KMS-11 (cell line): ENCODE measurements around the gene TM2D1.
"Not testable (repeated sequence)": the region's sequence is repeated elsewhere in the genome, so short reads cannot be mapped to it uniquely, and the experiment has no call there.

Experiments used
- H2AFZ ChIP-seq: fragments of 200-600 bp; sonication (generic); 2 replicates; pipeline ENCODE4 v1.6.1; 2016; ENCODE audit warnings: antibody characterized with exemption, mixed run types, low read depth
- H3K27ac ChIP-seq: fragments of 200-600 bp; sonication (generic); 2 replicates; pipeline ENCODE4 v1.6.1; 2016; ENCODE audit warnings: mild to moderate bottlenecking, mixed run types
- H3K27me3 ChIP-seq: fragments of 200-600 bp; sonication (generic); 2 replicates; pipeline ENCODE4 v1.6.1; 2017; ENCODE audit warnings: mild to moderate bottlenecking, low read depth, mixed run types, moderate library complexity; ENCODE audit not compliant: insufficient read depth
- H3K36me3 ChIP-seq: fragments of 200-600 bp; sonication (generic); 2 replicates; pipeline ENCODE4 v1.6.1; 2017; ENCODE audit warnings: mild to moderate bottlenecking, mixed run types; ENCODE audit not compliant: insufficient read depth
- H3K4me1 ChIP-seq: fragments of 200-600 bp; sonication (generic); 2 replicates; pipeline ENCODE4 v1.6.1; 2016; ENCODE audit warnings: mild to moderate bottlenecking, low read depth, mixed run types; ENCODE audit not compliant: poor library complexity, severe bottlenecking
- H3K4me2 ChIP-seq: fragments of 200-600 bp; sonication (generic); 2 replicates; pipeline ENCODE4 v1.7.0; 2016; ENCODE audit warnings: mild to moderate bottlenecking, mixed run types
- H3K4me3 ChIP-seq: fragments of 200-600 bp; sonication (generic); IDR thresholded peaks from 2 replicates; pipeline ENCODE4 v1.6.1; 2017; ENCODE audit warnings: low read depth, low read length, mixed read lengths; ENCODE audit not compliant: insufficient read depth
- H3K79me2 ChIP-seq: fragments of 200-600 bp; sonication (generic); 2 replicates; pipeline ENCODE4 v1.6.1; 2016; ENCODE audit warnings: low read depth, mixed run types; ENCODE audit not compliant: insufficient read depth
- H3K9ac ChIP-seq: fragments of 200-600 bp; sonication (generic); 2 replicates; pipeline ENCODE4 v1.6.1; 2016; ENCODE audit warnings: mild to moderate bottlenecking, mixed run types
- H4K20me1 ChIP-seq: fragments of 200-600 bp; sonication (generic); 2 replicates; pipeline ENCODE4 v1.6.1; 2016; ENCODE audit warnings: mild to moderate bottlenecking, mixed run types; ENCODE audit not compliant: insufficient read depth
- TF ChIP-seq, protein P1 (sequence below): fragments of 200-600 bp; sonication (generic); conservative IDR thresholded peaks from 2 replicates; pipeline ENCODE4 v1.6.1; 2017; ENCODE audit warnings: low read depth, mild to moderate bottlenecking, antibody characterized with exemption, low read length, moderate library complexity, mixed read lengths

The TM2D1 gene

DNA sequence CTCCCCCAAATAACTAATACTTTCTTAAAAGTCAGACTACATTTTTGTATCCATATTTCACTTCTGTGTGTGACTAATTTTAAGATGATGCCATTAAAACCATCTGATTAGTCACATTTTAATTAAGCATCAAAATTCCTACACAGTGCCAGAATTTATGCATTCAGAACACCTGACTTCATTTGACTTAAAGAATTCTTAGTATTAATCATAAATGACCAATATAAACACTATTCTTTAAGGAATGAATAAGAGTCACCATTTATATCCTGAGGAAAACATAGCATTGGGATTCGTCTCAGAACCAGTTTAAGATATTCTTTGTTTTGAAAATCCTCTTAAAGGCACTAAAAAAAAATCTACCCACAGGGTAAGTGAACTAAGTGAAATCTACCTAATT, 37.0 kb downstream of the TM2D1 start:
- no peaks in the 10 kb centered on the region for H4K20me1 ChIP-seq
- H3K4me1 ChIP-seq: no peaks in the 10 kb centered on the region
- no peaks in the 10 kb centered on the region for H3K27me3 ChIP-seq
- H2AFZ ChIP-seq: no peak overlapping the region
- H3K4me3 ChIP-seq: no peak overlapping the region
- no peak overlapping the region for H3K4me2 ChIP-seq
- H3K79me2 ChIP-seq: no peaks in the 10 kb centered on the region
- H3K27ac ChIP-seq: no peak overlapping the region
- H3K36me3 ChIP-seq: no peaks in the 10 kb centered on the region
- no peak overlapping the region for H3K9ac ChIP-seq
- TF ChIP-seq, protein P1, sequence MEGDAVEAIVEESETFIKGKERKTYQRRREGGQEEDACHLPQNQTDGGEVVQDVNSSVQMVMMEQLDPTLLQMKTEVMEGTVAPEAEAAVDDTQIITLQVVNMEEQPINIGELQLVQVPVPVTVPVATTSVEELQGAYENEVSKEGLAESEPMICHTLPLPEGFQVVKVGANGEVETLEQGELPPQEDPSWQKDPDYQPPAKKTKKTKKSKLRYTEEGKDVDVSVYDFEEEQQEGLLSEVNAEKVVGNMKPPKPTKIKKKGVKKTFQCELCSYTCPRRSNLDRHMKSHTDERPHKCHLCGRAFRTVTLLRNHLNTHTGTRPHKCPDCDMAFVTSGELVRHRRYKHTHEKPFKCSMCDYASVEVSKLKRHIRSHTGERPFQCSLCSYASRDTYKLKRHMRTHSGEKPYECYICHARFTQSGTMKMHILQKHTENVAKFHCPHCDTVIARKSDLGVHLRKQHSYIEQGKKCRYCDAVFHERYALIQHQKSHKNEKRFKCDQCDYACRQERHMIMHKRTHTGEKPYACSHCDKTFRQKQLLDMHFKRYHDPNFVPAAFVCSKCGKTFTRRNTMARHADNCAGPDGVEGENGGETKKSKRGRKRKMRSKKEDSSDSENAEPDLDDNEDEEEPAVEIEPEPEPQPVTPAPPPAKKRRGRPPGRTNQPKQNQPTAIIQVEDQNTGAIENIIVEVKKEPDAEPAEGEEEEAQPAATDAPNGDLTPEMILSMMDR: no peak

DNA sequence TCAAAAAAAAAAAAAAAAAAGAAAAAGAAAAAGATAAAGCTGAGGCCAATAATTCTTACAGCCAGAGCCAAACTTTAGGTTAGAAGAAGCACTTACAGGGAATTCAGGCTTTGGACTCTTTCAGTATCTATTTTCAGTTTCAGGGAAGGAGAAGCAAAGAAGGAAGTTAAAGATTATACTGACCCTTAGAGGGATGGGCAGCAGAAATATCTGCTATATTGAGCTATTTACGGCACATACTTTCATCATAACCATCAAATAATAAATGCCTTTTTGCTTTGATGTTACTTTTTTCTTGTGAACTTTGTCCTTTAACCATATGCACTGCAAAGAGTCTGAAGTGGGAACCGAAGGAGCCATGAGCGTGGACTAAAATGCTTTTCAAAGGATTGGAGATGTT, 42.0 kb downstream of the TM2D1 start:
- H3K4me2 ChIP-seq: no peak overlapping the region
- H3K27ac ChIP-seq: no peak overlapping the region
- no peaks in the 10 kb centered on the region for H3K79me2 ChIP-seq
- no peak overlapping the region for H2AFZ ChIP-seq
- no peaks in the 10 kb centered on the region for H4K20me1 ChIP-seq
- no peaks in the 10 kb centered on the region for H3K27me3 ChIP-seq
- no peaks in the 10 kb centered on the region for H3K36me3 ChIP-seq
- TF ChIP-seq, protein P1: no peak
- no peak overlapping the region for H3K9ac ChIP-seq
- no peaks in the 10 kb centered on the region for H3K4me1 ChIP-seq
- H3K4me3 ChIP-seq: no peak overlapping the region

DNA sequence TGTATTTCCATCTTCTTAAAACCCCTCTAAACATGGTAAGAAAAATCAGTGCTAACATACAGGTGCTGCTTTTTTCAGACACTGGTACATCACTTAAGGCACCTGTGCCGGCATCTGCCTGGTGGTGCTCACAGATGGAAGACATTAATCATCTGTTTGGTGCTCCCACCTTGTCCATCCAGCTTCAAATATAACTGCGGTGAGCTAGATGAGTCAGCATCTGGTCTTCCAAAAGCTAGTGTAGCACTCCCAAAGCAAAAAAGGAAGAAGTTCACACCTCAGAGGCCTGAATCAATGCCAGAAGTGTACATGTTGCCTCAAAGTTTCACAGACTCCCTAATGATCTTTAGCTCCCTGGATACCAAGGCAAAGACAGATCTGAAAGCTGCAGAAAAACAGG, 44.4 kb downstream of the TM2D1 start:
- Histone ChIP-seq H3K4me2 (no peak overlapping the region), H3K79me2 (no peaks in the 10 kb centered on the region), H3K27me3 (no peaks in the 10 kb centered on the region), H3K27ac (no peak overlapping the region), H4K20me1 (no peaks in the 10 kb centered on the region), H3K9ac (no peak overlapping the region), H2AFZ (no peak overlapping the region), H3K36me3 (no peaks in the 10 kb centered on the region), H3K4me3 (no peak overlapping the region), H3K4me1 (no peaks in the 10 kb centered on the region)
- TF ChIP-seq, protein P1: no peak

DNA sequence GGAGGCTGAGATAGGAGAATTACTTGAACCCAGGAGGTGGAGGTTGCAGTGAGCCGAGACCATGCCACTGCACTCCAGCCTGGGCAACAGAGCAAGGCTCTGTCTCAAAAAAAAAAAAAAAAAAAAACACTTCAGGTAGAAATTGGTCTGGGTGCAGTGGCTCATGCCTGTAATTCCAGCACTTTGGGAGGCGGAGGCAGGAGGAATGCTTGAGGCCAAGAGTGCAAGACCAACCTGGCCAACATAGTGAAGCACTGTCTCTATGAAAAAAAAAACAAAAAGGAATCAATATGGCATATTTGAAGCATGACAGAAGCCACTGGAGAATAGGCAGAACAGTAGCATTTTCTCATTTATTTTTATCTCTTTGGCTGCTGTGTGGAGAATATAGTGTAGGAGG, 48.1 kb downstream of the TM2D1 start:
- H3K27me3 ChIP-seq, H4K20me1 ChIP-seq, H3K9ac ChIP-seq, H3K4me2 ChIP-seq, H3K4me3 ChIP-seq, H3K27ac ChIP-seq, H2AFZ ChIP-seq, H3K36me3 ChIP-seq, H3K4me1 ChIP-seq, H3K79me2 ChIP-seq: not testable (repeated sequence)

DNA sequence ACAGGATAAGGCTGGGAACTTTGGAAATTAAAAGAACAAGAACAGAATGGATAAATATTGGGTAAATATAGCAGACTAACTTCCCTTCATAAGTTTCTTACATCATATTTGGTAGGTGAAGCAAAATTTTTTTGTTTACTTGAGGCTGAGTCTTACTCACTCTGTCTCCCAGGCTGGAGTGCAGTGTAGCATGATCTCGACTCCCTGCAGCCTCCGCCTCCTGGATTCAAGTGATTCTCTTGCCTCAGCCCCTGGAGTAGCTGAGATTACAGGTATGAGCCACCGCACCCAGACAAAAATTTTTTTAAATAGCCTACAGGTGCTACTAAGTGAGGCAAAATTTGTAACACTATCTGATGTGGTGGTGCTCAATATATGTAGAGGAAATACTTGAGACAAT, 50.7 kb downstream of the TM2D1 start:
- Histone ChIP-seq H3K79me2 (no peaks in the 10 kb centered on the region), H2AFZ (no peak overlapping the region), H3K9ac (no peak overlapping the region), H3K27me3 (no peaks in the 10 kb centered on the region), H3K4me3 (no peak overlapping the region), H3K4me2 (no peak overlapping the region), H3K27ac (no peak overlapping the region), H4K20me1 (no peaks in the 10 kb centered on the region), H3K36me3 (no peaks in the 10 kb centered on the region), H3K4me1 (no peaks in the 10 kb centered on the region)
- TF ChIP-seq, protein P1: no peak
